Mammary epithelial cell (primary cell): ENCODE measurements around the gene ZMYM4.

Experiments
- EZH2 ChIP-seq: IDR thresholded peaks from 2 replicates; pipeline ENCODE4 v1.6.1; 2012; ENCODE audit warnings: low read length, inconsistent platforms, borderline replicate concordance
- TF ChIP-seq, protein P1 (sequence below), 2 donors: IDR thresholded peaks in 1 of 2; conservative IDR thresholded peaks in 1 of 2; 2 replicates each; pipeline ENCODE4 v1.5.1; 2011 to 2012; ENCODE audit warnings: inconsistent platforms in 2 of 2, low read length in 2 of 2, mild to moderate bottlenecking in 2 of 2, control low read depth in 1 of 2, low read depth in 1 of 2; ENCODE audit not compliant: insufficient read depth in 1 of 2; ENCODE audit errors: extremely low read depth in 1 of 2

DNA sequence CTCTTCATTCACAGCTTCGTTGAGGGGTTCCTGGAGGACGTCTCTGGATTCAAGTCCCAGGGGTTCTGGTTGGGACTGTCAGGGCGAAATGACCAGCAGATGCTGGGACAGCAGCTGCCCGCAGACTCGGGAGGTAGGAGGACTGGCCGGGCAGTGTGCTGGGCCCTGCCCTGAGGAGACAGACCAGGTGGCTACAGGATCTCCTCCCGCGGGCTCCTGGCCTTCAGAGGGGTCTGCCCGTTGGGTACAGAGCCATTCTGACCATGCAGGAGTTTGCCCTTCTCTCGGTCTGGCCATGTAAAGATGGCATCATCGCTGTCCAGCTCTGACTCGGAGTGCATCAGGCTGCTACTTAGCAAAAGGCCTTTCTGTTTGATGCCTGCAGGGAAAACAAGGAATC, 166.2 kb downstream of the ZMYM4 start:
- TF ChIP-seq, protein P1, sequence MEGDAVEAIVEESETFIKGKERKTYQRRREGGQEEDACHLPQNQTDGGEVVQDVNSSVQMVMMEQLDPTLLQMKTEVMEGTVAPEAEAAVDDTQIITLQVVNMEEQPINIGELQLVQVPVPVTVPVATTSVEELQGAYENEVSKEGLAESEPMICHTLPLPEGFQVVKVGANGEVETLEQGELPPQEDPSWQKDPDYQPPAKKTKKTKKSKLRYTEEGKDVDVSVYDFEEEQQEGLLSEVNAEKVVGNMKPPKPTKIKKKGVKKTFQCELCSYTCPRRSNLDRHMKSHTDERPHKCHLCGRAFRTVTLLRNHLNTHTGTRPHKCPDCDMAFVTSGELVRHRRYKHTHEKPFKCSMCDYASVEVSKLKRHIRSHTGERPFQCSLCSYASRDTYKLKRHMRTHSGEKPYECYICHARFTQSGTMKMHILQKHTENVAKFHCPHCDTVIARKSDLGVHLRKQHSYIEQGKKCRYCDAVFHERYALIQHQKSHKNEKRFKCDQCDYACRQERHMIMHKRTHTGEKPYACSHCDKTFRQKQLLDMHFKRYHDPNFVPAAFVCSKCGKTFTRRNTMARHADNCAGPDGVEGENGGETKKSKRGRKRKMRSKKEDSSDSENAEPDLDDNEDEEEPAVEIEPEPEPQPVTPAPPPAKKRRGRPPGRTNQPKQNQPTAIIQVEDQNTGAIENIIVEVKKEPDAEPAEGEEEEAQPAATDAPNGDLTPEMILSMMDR (conservative IDR thresholded peaks at IDR 0.05 in 1 of 2, IDR thresholded peaks at IDR 0.05 in 1 of 2; ENCODE audit: extremely low read depth in 1 of 2, insufficient read depth in 1 of 2, low read depth in 1 of 2, low read length in 2 of 2) = no peak
- TF ChIP-seq EZH2 = no peak
